NOMO-1 (cell line): ENCODE measurements around the gene MBD3L5.
"Not testable (repeated sequence)": the region's sequence is repeated elsewhere in the genome, so short reads cannot be mapped to it uniquely, and the experiment has no call there.

Experiments used
- DNase-seq, 2 experiments: peaks; one replicate each; lab custom pipeline; 2025; ENCODE audit not compliant: unreplicated experiment in 2 of 2; lab: John Stamatoyannopoulos, UW

The MBD3L5 gene

DNA sequence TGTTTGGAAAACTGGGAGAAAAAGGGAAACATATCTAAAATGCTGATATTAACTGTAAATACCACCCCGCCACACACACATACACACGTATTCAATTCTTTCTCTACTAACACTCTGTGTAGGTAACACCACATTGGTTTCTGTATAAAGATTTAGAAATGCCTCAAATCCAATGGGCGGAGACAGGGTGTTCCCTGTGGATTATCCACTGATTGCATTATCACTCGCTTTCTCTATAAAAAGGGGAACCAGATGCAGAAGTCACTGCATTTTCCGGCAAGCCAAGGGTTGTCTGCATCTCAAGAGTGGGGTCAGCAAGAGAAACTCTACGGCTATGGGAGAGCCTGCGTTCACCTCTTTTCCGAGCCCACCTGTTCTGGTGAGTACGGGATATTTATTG is at the start of gene MBD3L5:
MBD3L5 (plus strand) TSS at position 301 of the 400 bp plus-strand sequence; CDS start at position 335, 34 bp downstream.
- DNase-seq: not testable (repeated sequence)

DNA sequence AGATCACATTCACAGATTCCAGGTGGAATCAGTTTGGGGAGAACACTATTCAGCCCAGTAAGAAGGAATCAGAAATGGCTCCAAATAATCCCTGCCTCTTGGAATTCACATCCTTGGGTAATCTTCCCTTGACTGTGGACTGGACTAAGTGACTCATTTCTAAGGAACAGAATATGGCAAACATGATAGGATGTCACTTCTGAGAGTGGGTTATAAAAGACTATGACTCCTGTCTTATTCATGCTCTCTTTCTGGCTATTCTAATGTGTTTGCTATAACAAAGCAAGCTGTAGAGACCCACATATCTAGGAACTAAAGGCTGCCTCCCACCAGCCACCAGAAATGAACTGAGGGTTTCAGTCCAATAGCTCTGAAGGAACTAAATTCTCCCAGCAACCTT is 46.9 kb upstream of the MBD3L5 start:
- DNase-seq: no peak

DNA sequence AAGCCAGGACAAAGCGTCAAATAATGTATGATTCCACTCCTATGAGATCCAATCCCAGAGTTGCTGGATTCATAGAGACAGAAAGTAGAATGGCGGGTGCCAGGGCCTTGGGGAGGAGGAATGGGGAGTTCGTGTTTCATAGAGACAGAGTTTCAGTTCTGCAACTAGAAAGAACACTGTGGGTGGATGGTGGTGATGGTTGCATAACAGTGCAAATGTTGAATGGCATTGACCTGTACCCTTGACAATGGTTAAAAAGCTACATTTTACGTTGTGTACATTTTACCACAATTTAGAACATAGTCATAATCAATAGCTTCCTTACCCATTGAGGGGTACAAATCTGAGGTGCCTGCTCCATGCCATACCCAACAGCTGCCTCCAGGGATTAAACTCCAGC is 42.5 kb upstream of the MBD3L5 start:
- DNase-seq: peak; percentile 58 to 77

DNA sequence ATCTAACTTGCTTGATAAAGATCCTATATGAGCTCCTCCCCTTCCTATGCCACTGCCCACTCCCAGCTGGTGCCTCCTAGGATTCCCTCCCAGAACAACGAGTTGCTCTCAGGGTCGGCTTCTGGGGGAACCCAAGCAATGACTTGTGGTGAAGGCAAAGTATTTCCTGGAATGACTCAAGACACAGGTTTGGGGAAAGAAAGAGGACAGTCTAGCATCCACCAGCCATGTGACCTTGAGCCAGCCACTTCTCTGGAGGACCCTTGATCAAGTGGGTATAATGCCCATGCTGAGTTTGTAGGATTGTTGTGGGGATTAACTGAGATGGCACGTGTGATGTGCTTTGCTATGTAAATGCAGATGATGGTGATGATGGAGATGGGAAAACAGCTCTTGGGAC is 42.1 kb upstream of the MBD3L5 start:
- DNase-seq: no peak

DNA sequence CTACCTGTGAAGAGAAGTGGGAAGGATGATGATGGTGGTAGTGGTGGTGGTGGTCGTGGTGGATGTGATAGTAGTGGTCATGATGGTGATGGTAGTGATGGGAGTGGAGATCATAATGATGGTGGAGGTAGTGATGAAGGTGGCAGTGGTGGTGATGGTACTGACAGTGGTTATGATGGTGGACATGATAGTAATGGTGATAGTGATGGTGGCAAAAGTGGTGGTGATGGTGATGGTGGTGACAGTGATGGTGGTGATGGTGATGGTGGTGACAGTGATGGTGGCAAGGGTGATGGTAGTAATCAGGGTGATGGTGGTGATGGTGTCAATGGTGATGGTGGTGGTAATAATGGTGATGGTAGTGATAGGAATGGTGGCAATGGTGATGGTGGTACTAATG is 35.3 kb upstream of the MBD3L5 start:
- no peak for DNase-seq

DNA sequence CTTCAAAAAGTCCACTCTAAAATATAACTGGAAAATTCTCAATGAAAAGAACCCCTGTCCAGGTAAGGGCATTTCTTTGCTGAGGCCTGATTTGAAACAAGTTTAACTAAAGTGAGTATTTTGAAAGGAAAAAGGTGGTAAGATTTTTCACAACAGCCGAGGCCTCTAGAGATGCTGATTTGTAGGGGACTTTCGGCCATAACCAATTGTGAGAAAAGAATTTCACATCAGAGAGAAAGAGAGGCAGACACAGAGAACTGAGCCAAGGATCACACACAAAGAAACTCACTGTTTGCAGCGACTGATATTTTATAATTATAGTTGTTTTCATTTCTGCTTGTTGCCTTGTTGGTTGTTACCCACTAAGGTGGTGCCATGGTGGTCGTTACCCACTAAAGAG is 33.6 kb upstream of the MBD3L5 start:
- no peak for DNase-seq

DNA sequence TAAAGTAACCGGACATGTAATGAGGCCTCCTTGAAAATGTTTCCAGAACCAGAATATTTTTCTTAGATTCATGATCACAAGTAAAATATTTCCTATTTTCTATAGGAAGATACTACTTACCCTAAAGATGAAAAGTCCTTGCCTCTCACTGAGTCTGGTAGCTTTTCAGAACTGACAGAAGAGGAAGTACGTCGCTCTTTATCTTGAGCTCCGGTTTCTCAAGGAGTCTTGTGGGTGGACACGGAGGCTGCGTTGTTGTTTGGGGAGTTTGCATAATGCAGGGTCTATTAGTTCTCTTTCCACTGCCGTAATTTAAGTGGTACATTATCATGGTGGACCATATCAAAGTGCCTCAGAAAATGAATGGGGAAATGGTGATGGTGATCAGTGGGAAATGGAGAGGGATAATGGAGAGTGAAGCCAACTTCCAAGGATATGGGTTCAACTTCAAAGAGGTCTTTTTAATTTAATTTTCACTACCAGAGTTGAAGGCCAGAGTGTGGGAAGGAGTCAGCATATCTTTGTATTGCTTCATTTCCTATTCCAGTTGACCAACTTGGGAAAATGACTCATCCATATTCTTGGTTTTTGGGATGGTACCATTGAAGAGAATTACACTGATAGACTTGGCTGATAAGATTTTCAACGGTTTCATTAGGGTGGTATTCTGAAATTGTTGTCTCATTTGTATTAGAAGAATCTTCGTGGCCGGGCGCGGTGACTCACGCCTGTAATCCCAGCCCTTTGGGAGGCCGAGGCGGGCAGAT is 32.5 kb upstream of the MBD3L5 start:
- peak; percentile 40 to 85 for DNase-seq

DNA sequence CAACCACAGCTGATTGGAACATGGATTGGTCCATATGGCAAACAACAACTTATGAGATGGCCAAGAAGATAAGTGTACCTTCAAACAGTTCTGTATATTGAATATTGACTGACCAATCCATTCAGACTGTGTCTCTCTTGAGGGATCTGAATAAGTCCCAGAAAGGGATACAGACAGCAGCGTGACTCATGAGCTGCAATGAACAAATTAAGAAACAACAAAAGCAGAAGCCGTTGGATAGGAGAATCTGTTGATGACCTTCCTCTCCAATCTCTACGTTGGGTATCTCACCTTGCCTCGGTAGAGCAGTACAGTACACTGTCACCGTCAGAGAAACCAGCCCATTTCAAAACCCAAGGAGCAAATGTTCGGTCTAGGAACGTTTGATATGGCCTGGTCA is 30.4 kb upstream of the MBD3L5 start:
- DNase-seq: peak in 1 of 2 experiments; percentile 75

DNA sequence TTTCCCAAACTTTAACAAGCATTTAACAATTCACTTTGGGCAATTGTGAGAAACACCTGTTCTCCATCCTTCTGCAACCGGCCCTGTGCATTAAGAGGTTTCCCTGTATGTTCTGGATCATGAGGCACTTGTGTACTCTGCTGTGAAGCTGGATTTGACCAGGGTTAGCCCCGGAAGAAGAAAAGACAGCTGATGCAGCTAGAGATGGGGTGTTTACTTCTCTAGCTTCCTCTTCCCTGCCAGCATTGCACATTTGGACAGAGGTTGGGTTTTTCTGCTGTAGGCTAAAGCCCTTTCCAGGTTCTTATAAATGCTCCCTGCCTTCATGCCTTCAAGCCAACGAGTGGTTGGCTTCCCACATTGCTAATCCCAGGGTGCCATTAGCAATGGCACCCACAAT is 30.0 kb upstream of the MBD3L5 start:
- peak in 1 of 2 experiments; percentile 24 for DNase-seq

DNA sequence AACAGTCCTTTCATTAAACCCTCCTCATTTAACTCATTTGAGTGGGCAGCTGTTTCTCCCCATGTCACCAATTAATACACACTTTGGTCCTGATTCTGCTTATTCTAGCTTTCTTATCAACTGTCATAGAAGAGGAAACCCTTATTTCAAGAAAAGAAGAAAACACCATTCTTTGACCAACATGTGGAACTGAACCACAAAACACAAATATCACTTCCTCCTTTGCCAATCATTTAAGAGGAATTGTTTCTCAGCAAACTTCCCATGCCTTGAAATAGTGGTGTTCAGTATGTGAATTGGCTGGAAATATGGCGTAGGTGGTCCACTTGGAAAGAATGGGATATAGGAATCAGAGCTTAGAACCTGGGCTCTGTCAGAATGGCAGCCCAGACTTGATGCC is 29.6 kb upstream of the MBD3L5 start:
- DNase-seq: peak in 1 of 2 experiments; percentile 60

DNA sequence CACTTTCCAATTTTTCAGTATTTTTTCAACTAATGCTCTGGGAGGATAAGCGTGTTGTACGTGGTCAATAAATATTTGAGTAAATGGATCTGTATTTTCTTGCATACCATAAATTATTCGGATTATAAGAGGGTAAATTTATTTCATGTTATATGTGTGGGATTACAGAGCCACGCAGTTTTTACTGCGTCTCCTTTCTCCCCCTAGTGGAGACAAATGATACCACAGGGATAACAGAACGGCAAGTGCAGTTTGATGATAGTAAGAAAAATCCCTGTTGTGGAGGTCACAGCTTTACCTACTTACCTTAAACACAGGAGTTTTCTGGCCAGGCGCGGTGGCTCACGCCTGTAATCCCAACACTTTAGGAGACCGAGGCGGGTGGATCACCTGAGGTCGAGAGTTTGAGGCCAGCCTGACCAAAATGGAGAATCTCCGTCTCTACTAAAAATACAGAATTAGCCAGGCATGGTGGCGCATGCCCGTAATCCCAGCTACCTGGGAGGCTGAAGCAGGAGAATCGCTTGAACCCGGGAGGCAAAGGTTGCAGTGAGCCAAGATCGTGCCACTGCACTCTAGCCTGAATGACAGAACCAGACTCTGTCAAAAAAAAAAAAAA is 26.0 kb upstream of the MBD3L5 start:
- peak in 1 of 2 experiments; percentile 14 for DNase-seq

DNA sequence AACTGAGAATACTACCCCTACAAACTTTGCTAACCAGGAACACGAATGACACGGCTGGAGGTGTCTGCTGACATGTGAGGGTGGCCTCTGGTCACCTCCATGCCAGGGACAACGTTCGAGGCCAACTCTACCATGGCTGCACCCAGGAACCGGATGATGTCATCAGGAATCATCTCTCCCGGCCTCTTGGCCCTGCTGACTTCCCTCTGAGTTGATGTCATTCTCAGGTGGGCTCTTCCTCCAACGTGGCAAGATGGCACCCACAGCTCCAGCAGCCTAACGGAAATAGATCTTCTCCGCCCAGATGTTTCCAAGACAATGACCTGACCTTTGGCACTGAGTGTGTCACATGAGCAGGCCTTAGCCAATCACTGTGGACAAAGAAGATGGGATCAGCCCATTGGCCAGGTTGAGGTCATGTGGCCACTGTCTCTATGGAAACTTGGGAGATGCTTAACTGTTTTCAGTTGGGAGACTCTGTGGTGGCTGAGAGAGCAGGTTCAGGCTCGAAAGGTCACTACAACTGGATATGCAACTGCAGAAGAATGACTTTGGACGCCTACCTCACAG is 24.2 kb upstream of the MBD3L5 start:
- DNase-seq: no peak

DNA sequence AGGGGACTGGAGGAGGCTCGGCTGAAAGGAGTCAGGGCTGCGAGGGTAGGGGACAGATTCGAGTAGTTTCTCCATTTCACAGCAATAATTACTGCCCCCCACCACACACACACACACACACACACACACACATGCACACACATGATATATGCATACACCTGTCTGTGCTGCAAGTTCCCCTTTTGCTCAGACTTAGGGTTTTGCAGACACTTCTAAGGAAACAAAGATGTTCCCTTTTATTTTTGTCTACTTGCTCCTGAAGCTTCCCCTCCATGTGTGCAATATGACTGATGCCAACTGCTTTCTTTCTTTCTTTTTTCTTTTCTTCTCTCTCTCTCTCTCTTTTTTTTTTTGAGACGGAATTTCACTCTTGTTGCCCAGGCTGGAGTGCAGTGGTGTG is 22.5 kb upstream of the MBD3L5 start:
- DNase-seq: peak; percentile 49 to 69

DNA sequence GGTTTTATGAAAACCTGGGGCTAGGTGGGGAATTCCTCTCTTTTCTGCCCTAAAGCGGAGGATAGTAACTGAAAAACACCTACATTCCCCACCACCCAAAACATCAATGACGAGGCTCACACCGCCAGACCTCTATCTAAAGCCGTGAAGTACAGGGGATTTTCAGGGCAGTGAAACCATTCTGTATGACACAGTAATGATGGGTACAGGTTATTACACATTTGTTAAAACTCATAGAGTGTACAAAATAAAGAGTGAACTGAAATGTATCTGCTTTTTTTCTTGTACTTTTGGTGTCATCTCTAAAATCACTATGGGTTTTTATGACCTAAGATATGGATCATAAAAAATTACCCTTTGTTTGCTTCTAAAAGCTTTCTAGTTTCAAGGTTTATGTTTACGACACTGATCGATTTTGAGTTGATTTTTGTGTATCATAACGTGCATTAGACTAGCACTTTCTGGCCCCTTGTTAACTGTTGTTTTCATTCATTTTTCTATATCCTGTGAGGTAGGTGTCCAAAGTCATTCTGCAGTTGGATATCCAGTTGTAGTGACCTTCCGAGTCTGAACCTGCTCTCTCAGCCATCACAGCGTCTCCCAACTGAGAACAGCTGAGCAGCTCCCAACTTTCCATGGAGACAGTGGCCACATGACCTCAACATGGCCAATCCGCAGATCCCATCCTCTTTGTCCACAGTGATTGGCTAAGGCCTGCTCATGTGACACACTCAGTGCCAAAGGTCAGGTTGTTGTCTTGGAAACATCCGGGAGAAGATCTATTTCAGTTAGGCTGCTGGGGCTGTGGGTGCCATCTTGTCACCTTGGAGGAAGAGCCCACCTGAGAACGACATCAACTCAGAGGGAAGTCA is 19.4 kb upstream of the MBD3L5 start:
- DNase-seq: no peak

DNA sequence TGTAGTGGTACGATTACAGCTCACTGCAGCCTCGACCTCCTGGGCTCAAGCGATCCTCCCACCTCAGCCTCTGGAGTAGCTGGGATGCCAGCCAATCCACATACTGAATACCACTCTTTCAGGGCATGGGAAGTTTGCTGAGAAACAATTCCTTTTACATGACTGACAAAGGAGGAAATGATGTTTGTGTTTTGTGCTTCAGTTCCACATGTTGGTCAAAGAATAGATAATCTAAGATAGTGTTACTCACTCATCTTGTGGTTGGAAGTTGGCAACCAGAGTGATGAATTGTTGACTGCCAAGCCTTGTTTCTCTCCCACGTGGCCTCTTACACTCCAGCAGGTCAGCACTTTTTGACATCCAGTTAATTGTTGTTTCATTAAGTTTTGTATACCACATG is 16.7 kb upstream of the MBD3L5 start:
- DNase-seq: peak in 1 of 2 experiments; percentile 90

DNA sequence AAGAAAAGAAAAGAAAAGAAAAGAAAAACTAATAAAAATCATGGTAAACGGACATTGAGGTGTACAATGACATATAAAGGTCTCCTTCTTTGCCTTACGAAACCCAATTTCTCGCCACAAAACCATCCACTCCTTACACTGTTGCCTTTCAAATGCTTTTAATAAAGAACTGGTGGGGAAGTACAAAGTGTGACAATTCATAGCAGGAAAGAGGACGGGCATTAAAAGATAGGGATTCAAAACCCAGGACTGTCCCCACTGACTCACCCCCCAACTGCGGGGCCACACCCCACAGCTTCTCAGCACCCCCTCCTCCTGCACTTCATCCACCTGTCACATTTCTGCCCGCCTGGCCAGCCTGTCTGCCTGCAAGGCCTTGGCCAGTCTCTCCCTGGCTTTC is 11.6 kb upstream of the MBD3L5 start:
- DNase-seq: no peak

DNA sequence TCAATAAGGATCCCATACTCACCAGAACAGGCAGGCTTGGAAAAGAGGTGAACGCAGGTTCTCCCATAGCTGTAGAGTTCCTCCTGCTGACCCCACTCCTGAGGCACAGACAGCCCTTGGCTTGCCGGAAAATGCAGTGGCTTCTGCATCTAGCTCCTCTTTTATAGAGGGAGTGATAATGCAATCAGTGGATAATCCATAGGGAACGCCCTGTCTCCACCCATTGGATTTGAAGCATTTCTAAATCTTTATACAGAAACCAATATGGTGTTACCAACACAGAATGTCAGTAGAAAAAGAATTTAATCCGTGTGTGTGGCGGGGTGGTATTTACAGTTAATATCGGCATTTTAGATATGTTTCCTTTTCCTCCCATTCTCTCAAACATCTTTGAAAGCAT is 9.0 kb upstream of the MBD3L5 start, which contains the start of gene MBD3L2B:
MBD3L2B (minus strand) TSS at position 101 of the 400 bp plus-strand sequence; CDS start at position 67, 34 bp downstream.
- not testable (repeated sequence) for DNase-seq

DNA sequence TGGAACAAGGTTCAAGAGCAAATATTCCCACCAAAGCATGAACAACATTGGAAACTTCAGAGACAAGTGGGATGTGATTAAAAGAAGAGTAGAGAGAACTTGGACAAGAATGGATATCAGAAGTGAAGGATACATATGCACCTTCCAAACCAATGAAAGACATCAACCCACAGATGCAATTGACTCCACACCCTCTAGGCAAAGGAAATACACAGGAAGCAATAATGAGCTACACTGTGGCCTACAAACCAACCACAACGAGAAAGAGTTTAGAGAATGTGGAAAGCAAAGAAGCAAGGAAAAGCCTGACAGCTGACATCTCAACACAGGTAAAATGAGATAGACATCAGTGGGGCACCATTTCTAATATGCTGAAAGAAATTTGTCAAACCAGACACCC is 1.6 kb upstream of the MBD3L5 start:
- DNase-seq: not testable (repeated sequence)

DNA sequence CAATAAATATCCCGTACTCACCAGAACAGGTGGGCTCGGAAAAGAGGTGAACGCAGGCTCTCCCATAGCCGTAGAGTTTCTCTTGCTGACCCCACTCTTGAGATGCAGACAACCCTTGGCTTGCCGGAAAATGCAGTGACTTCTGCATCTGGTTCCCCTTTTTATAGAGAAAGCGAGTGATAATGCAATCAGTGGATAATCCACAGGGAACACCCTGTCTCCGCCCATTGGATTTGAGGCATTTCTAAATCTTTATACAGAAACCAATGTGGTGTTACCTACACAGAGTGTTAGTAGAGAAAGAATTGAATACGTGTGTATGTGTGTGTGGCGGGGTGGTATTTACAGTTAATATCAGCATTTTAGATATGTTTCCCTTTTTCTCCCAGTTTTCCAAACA is 9.7 kb downstream of the MBD3L5 start, which contains the start of gene MBD3L4:
MBD3L4 (minus strand) TSS at position 101 of the 400 bp plus-strand sequence; CDS start at position 66, 35 bp downstream.
- DNase-seq: not testable (repeated sequence)

DNA sequence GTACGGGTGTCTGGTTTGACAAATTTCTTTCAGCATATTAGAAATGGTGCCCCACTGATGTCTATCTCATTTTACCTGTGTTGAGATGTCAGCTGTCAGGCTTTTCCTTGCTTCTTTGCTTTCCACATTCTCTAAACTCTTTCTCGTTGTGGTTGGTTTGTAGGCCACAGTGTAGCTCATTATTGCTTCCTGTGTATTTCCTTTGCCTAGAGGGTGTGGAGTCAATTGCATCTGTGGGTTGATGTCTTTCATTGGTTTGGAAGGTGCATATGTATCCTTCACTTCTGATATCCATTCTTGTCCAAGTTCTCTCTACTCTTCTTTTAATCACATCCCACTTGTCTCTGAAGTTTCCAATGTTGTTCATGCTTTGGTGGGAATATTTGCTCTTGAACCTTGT is 11.2 kb downstream of the MBD3L5 start:
- not testable (repeated sequence) for DNase-seq

DNA sequence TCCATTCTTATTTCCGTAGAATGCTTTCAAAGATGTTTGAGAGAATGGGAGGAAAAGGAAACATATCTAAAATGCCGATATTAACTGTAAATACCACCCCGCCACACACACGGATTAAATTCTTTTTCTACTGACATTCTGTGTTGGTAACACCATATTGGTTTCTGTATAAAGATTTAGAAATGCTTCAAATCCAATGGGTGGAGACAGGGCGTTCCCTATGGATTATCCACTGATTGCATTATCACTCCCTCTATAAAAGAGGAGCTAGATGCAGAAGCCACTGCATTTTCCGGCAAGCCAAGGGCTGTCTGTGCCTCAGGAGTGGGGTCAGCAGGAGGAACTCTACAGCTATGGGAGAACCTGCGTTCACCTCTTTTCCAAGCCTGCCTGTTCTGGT is 18.6 kb downstream of the MBD3L5 start, which contains the start of gene MBD3L2:
MBD3L2 (plus strand) TSS at position 301 of the 400 bp plus-strand sequence; CDS start at position 354, 53 bp downstream.
- DNase-seq: not testable (repeated sequence)
